ENCODE data around the gene PICK1.

Gene PICK1

GRCh38 chr22:38042488-38042790 lies 14.8 kb upstream of the PICK1 start:
- no peak overlapping the region for H3K4me3 ChIP-seq (replicated peaks in 1 of 2; ENCODE audit: low read depth in 2 of 2, low read length in 2 of 2)
- DNase-seq (ENCODE audit: low read depth in 2 of 2), result no peak
- no peak for TF ChIP-seq CTCF (IDR thresholded peaks at IDR 0.05; ENCODE audit: low read depth, low read length)

- TF ChIP-seq CTCF (IDR thresholded peaks at IDR 0.05; ENCODE audit: low read depth, low read length), result no peak
- no peak for DNase-seq (ENCODE audit: low read depth in 2 of 2)
- H3K4me3 ChIP-seq (replicated peaks in 1 of 2; ENCODE audit: low read depth in 2 of 2, low read length in 2 of 2), result no peak overlapping the region
Observed at GRCh38 chr22:38043151-38044039, 13.8 kb upstream of the PICK1 start.

GRCh38 chr22:38046070-38046748 lies 11.0 kb upstream of the PICK1 start:
- no peak overlapping the region for H3K4me3 ChIP-seq (replicated peaks in 1 of 2; ENCODE audit: low read depth in 2 of 2, low read length in 2 of 2)
- DNase-seq (ENCODE audit: low read depth in 2 of 2), result no peak
- no peak for TF ChIP-seq CTCF (IDR thresholded peaks at IDR 0.05; ENCODE audit: low read depth, low read length)

- TF ChIP-seq CTCF (IDR thresholded peaks at IDR 0.05; ENCODE audit: low read depth, low read length), result no peak
- no peak overlapping the region for H3K4me3 ChIP-seq (replicated peaks in 1 of 2; ENCODE audit: low read depth in 2 of 2, low read length in 2 of 2)
- no peak for DNase-seq (ENCODE audit: low read depth in 2 of 2)
Observed at GRCh38 chr22:38049812-38050619, 7.2 kb upstream of the PICK1 start.

GRCh38 chr22:38050720-38051119 lies 6.5 kb upstream of the PICK1 start:
- no peak overlapping the region for H3K4me3 ChIP-seq (replicated peaks in 1 of 2; ENCODE audit: low read depth in 2 of 2, low read length in 2 of 2)
- TF ChIP-seq CTCF (IDR thresholded peaks at IDR 0.05; ENCODE audit: low read depth, low read length), result no peak
- DNase-seq (ENCODE audit: low read depth in 2 of 2), result no peak

- no peak for TF ChIP-seq CTCF (IDR thresholded peaks at IDR 0.05; ENCODE audit: low read depth, low read length)
- H3K4me3 ChIP-seq (replicated peaks in 1 of 2; ENCODE audit: low read depth in 2 of 2, low read length in 2 of 2), result no peak overlapping the region
- no peak for DNase-seq (ENCODE audit: low read depth in 2 of 2)
Observed at GRCh38 chr22:38051261-38051660, 5.9 kb upstream of the PICK1 start.

Data from cardiac fibroblast (primary cell).